HG03135 (cell line): ENCODE measurements around the gene ZMPSTE24.

Experiments used
- ATAC-seq: cut with Tn5 transposase; IDR thresholded peaks from one replicate; pipeline ENCODE4 v1.9.1; 2021; ENCODE audit warnings: mild to moderate bottlenecking, moderate library complexity; ENCODE audit not compliant: unreplicated experiment

The ZMPSTE24 gene

DNA sequence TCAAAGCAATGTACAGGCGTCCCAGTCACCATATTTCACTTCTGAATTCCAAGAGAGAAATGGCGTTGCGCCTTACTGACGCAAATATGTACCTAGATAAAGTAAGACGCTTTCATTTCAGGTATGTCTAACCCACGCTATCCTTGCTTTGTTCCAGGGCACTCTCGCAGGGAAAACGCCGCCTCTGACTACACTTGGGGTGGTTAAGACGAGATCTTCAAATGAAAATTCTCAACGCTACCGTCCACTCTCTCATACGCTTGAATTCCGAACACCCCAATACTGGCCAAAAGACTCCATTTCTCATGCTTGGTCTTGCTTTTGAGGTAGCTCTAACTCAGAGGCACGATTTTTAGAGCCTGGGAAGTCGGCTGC, 736 bp upstream of the ZMPSTE24 start:
- peak; percentile 7 for ATAC-seq

GRCh38 chr1:40258445-40258769, 371 bp downstream of the ZMPSTE24 start:
- ATAC-seq: no peak

- no peak for ATAC-seq
These were observed 6.3 kb downstream of the ZMPSTE24 start for GRCh38 chr1:40264354-40264781.

GRCh38 chr1:40265298-40265697, 7.3 kb downstream of the ZMPSTE24 start:
- ATAC-seq: no peak

DNA sequence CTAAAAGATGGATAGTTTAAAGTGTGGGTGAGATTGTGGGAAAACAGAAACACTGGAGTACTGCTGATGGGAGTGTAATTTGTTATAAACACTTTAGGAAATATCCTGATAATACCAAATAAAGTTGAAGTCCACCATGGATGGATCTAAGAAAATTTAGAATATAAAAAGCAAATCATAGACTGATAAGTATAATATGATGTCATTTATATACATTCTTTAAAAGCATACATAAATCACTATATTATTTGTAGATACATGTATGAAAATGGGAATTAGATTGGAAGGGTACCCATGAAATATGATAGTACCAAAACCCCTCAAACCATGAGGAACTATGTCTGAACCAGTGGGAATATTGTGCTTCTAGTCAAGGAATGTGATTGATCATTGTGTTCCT, 7.9 kb downstream of the ZMPSTE24 start:
- no peak for ATAC-seq

GRCh38 chr1:40266786-40267535, 8.9 kb downstream of the ZMPSTE24 start:
- no peak for ATAC-seq

GRCh38 chr1:40267767-40268187, 9.7 kb downstream of the ZMPSTE24 start:
- ATAC-seq: no peak

DNA sequence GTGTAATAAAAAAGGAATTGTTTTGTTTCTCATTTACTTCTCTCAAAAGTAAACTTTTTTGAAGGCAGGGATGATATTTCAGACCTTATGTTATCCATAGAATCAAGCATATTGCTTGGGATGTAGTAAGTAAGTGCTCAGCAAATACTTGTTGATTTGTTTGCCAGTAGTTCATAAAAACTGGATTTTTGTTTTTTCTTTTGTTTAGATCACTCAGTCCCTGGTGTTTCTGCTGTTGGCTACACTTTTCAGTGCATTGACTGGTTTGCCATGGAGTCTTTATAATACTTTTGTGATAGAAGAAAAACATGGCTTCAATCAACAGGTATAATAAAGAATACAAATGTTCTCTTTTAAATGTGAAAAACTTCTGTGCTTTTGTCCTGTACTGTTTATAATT, 10.2 kb downstream of the ZMPSTE24 start:
- no peak for ATAC-seq

- ATAC-seq: no peak
These were observed 12.3 kb downstream of the ZMPSTE24 start for GRCh38 chr1:40270152-40270834.

GRCh38 chr1:40272653-40273213, 14.7 kb downstream of the ZMPSTE24 start:
- no peak for ATAC-seq

DNA sequence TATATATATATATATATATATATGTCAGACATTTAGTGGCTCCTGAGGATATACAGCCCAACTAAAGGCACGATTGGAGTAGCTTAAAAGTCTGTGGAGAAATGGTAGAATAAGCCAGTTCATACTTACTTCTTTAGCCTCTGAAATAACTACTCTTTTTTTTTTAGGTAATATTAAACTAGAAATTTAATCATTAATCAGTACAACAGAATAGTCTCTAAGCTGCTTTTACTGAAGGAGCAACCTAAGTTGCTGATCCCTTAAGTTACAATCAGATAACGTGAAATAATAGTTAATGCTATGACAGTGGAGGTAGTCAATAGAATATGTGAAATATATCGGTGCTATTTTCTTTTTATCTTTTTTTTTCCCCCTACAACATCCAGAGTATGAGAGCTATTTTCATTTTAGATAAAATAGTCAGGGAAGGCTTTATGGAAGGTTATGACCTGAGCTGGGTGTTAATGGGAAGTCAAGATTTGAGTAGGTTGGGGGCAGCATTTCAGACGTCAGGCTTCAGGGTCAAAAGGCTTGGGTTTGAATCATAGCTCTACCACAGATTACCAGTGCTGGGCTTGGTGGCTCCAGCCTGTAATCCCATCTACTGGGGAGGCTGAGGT, 15.6 kb downstream of the ZMPSTE24 start:
- no peak for ATAC-seq

GRCh38 chr1:40274331-40274730, 16.3 kb downstream of the ZMPSTE24 start:
- ATAC-seq: no peak

DNA sequence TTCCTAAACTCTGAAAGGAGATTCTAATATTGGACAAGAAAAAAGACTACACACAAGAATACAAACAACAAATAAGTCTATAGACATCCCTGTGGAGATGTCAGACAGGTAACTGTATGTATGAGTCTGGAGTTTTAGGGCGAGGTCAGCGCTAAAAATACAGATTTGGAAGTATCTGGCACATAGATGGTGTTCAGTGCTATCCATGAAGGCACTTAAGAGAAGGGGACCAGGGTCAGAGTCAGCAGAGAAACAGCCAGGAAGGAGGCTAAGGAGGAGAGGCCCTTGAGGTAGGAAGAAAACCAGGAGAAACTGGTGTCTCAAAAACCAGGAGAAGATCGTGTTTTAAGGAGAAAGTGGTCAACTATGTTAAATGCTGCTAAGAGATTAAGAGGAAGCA, 18.1 kb downstream of the ZMPSTE24 start:
- no peak for ATAC-seq

DNA sequence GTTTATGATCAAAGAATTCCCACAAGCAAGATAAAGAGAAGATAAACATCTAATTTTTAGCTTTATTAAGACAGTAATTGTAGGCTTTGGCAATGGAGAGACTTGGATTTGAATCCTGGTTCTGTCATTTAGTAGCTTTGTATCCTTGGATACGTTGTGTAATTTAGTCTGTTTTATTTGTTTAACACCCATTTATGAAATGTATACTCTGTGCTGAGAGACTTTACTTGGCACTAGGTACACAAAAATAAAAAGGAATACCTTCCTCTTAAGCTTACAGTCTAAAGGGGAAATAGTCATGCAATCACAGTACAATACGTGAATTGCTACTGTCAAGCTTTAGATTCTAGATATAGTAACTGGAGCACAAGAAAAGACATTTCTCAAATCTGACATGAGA, 23.8 kb downstream of the ZMPSTE24 start:
- ATAC-seq: no peak

GRCh38 chr1:40291293-40291692, 33.3 kb downstream of the ZMPSTE24 start:
- ATAC-seq: no peak

- no peak for ATAC-seq
These were observed 41.6 kb downstream of the ZMPSTE24 start for GRCh38 chr1:40299366-40300248.

- no peak for ATAC-seq
These were observed 42.2 kb downstream of the ZMPSTE24 start for GRCh38 chr1:40300249-40300567.

DNA sequence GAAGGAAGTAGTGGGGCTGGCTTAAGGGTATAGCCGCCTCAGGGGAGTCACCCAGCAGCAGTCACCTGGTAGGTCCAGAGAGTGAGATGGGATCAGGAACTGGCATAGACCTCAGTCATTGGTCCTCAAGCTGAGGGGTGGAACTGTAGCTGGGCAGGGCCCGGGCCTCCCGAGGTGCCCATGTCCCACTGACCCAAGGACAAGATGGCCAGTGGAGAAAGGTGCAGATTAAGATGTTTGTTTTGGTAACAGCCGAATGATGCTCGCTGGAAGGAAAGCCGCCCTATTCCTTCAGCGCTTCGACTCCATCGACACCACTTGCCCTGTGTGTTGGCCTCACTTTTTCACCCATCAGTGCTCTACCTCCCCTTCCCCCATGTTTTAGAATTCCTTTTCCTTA, 42.6 kb downstream of the ZMPSTE24 start:
- ATAC-seq: no peak

GRCh38 chr1:40301066-40301465, 43.0 kb downstream of the ZMPSTE24 start:
- ATAC-seq: no peak

DNA sequence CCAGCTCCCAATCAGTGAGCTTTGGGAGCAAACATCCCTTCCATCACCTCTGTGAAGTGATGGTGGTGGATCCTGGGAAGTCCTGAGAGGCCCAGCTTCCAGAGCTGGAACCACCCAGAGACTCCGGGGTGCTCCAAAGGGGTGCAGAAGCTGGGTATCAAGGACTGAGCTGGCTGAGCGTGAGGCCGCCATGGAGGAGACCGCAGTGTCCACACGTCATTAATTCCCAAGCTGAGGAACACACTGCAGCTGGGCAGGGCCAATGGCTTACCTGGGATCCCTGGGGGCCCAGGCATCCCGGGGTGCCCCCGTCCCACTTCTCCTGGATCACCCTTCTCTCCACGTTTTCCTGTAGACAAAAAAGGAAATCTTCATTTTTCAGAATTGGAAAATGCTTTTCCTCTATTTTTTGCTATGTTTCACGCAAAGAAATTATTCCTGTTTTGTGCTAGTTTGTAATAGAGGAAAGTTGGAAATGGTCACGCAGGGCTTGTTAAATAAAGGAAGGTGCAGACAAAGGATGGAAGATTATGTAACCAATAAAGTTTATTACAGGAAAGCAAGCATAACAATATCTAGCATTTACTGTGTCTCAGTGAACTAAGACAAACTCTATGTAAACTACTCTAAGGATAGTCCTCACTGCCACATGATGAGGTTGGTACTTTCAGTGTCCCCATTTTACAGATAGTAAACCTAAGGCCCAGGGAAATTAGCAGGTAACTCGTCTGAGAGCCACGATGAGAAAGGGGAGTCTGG, 43.7 kb downstream of the ZMPSTE24 start:
- ATAC-seq: no peak
